GM23338 (cell line): ENCODE measurements around the gene PRUNE2. TPM values are rescaled to one million over a fixed set of nuclear protein-coding genes. Genes with fewer than 3 reads are reported as not detected.

Experiments used
- ATAC-seq: fragments of 200-7000 bp; cut with Tn5 transposase; 3 replicates; pipeline ENCODE4 v1.9.1; 2020
- DNase-seq: peaks from one replicate; pipeline ENCODE4 v3.0.0-alpha.2; 2015; ENCODE audit warnings: low spot score
- H2AFZ ChIP-seq: fragments of 200-600 bp; sonication (generic); 2 replicates; pipeline ENCODE4 v1.8.0; 2016; ENCODE audit warnings: antibody characterized with exemption, mild to moderate bottlenecking, moderate library complexity
- H3F3A ChIP-seq: fragments of 200-600 bp; sonication (generic); replicated peaks from 2 replicates; pipeline ENCODE4 v1.8.0; 2017; ENCODE audit warnings: antibody characterized with exemption, mixed run types, low read depth
- H3K27ac ChIP-seq: fragments of 200-600 bp; sonication (generic); 2 replicates; pipeline ENCODE4 v1.6.1; 2016; ENCODE audit warnings: low read depth
- H3K27me3 ChIP-seq: fragments of 200-600 bp; sonication (generic); 2 replicates; pipeline ENCODE4 v1.8.0; 2016; ENCODE audit warnings: mild to moderate bottlenecking, mixed run types, moderate library complexity; ENCODE audit not compliant: insufficient read depth
- H3K36me3 ChIP-seq: fragments of 200-600 bp; sonication (generic); 2 replicates; pipeline ENCODE4 v1.8.0; 2016; ENCODE audit warnings: mild to moderate bottlenecking; ENCODE audit not compliant: insufficient read depth
- H3K4me1 ChIP-seq: fragments of 200-600 bp; sonication (generic); 2 replicates; pipeline ENCODE4 v1.8.0; 2016; ENCODE audit warnings: mild to moderate bottlenecking, moderate library complexity; ENCODE audit not compliant: insufficient read depth
- H3K4me2 ChIP-seq: fragments of 200-600 bp; sonication (generic); 2 replicates; pipeline ENCODE4 v1.7.1; 2017; ENCODE audit warnings: mixed run types
- H3K4me3 ChIP-seq: fragments of 200-600 bp; sonication (generic); 2 replicates; pipeline ENCODE4 v1.6.1; 2016; ENCODE audit warnings: mixed run types
- H3K79me2 ChIP-seq: fragments of 200-600 bp; sonication (generic); replicated peaks from 2 replicates; pipeline ENCODE4 v1.8.0; 2017; ENCODE audit warnings: mild to moderate bottlenecking; ENCODE audit not compliant: insufficient read depth
- H3K9me2 ChIP-seq: fragments of 200-600 bp; sonication (generic); 2 replicates; pipeline ENCODE4 v1.8.0; 2017; ENCODE audit not compliant: insufficient read depth
- H4K20me1 ChIP-seq: fragments of 200-600 bp; sonication (generic); replicated peaks from 2 replicates; pipeline ENCODE4 v1.8.0; 2017; ENCODE audit warnings: mild to moderate bottlenecking; ENCODE audit not compliant: insufficient read depth
- H3K27ac Mint-ChIP-seq: 2 replicates; pipeline ENCODE4 v1.8.0; 2020; ENCODE audit warnings: inconsistent platforms, mild to moderate bottlenecking, moderate library complexity, mixed read lengths
- H3K27me3 Mint-ChIP-seq: 3 replicates; pipeline ENCODE4 v1.8.0; 2022; ENCODE audit warnings: low read depth, mild to moderate bottlenecking, moderate library complexity, mixed read lengths, inconsistent platforms; ENCODE audit not compliant: insufficient read depth, poor library complexity
- H3K36me3 Mint-ChIP-seq: 3 replicates; pipeline ENCODE4 v1.8.0; 2021; ENCODE audit warnings: low read depth, mild to moderate bottlenecking, inconsistent platforms, moderate library complexity, mixed read lengths
- H3K4me1 Mint-ChIP-seq: 3 replicates; pipeline ENCODE4 v1.8.0; 2020; ENCODE audit warnings: mild to moderate bottlenecking, inconsistent platforms, mixed read lengths
- H3K4me3 Mint-ChIP-seq: 3 replicates; pipeline ENCODE4 v1.8.0; 2021; ENCODE audit warnings: moderate library complexity, mild to moderate bottlenecking, inconsistent platforms, mixed read lengths
- H3K9me3 Mint-ChIP-seq: 3 replicates; pipeline ENCODE4 v1.8.0; 2020; ENCODE audit warnings: moderate library complexity, mild to moderate bottlenecking, inconsistent platforms, mixed read lengths
- CREB1 ChIP-seq: fragments of 250-450 bp; sonication (Bioruptor Pico); IDR thresholded peaks from 2 replicates; pipeline ENCODE4 v1.5.0; 2020; ENCODE audit warnings: low read depth, mild to moderate bottlenecking, moderate library complexity
- CTCF ChIP-seq, 2 experiments: fragments of 200-600 bp in 1 of 2; sonication (generic) in 1 of 2; conservative IDR thresholded peaks; 2 replicates each; pipeline versions ENCODE4 v1.5.1 to v1.6.1; 2016 to 2017; ENCODE audit warnings: antibody characterized with exemption in 2 of 2, low read depth in 2 of 2, mild to moderate bottlenecking in 2 of 2, moderate library complexity in 1 of 2
- ETS1 ChIP-seq: IDR thresholded peaks from 2 replicates; pipeline ENCODE4 v1.6.1; 2016; ENCODE audit warnings: antibody characterized with exemption
- EZH2 ChIP-seq: fragments of 200-600 bp; sonication (generic); IDR thresholded peaks from one replicate; pipeline ENCODE4 v1.8.0; 2017; ENCODE audit warnings: antibody characterized with exemption, mild to moderate bottlenecking, low read depth; ENCODE audit not compliant: unreplicated experiment
- EZH2phosphoT487 ChIP-seq: fragments of 200-600 bp; sonication (generic); IDR thresholded peaks from one replicate; pipeline ENCODE4 v1.8.1; 2018; ENCODE audit warnings: antibody characterized with exemption; ENCODE audit not compliant: unreplicated experiment
- JUNB ChIP-seq: IDR thresholded peaks from one replicate; pipeline ENCODE4 v1.6.1; 2016; ENCODE audit warnings: antibody characterized with exemption; ENCODE audit not compliant: unreplicated experiment
- NANOG ChIP-seq: IDR thresholded peaks from 2 replicates; pipeline ENCODE4 v1.6.1; 2016; ENCODE audit warnings: antibody characterized with exemption, borderline replicate concordance
- POLR2AphosphoS5 ChIP-seq: IDR thresholded peaks from 2 replicates; pipeline ENCODE4 v1.6.1; 2016; ENCODE audit warnings: antibody characterized with exemption, low read depth
- REST ChIP-seq: IDR thresholded peaks from one replicate; pipeline ENCODE4 v1.6.1; 2018; ENCODE audit warnings: antibody characterized with exemption; ENCODE audit not compliant: unreplicated experiment
- STAT1 ChIP-seq: IDR thresholded peaks from one replicate; pipeline ENCODE4 v1.6.1; 2016; ENCODE audit warnings: antibody characterized with exemption; ENCODE audit not compliant: unreplicated experiment
- ZNF114 ChIP-seq: fragments of 250-450 bp; sonication (Bioruptor Pico); IDR thresholded peaks from 2 replicates; pipeline ENCODE4 v1.5.0; 2020; ENCODE audit warnings: mild to moderate bottlenecking, moderate library complexity
- ZNF331 ChIP-seq: fragments of 250-450 bp; sonication (Bioruptor Pico); IDR thresholded peaks from 2 replicates; pipeline ENCODE4 v1.5.0; 2020; ENCODE audit warnings: low read depth, mild to moderate bottlenecking, moderate library complexity
- ZNF462 ChIP-seq: fragments of 250-450 bp; sonication (Bioruptor Pico); IDR thresholded peaks from 2 replicates; pipeline ENCODE4 v1.5.0; 2020; ENCODE audit warnings: mild to moderate bottlenecking, moderate library complexity
- polyA plus RNA-seq: library from polyadenylated mRNA; unstranded; fragments of >200 nt; fragmentation: Nextera tagmentation; extraction: Ambion mirVana; gene quantifications from 2 replicates; pipeline ENCODE4 v1.2.1, GENCODE V29; 2016
- total RNA-seq: library from RNA; depleted of rRNA; stranded (reverse); fragments of >200 nt; shearing (Covaris generic); gene quantifications from 2 replicates; pipeline ENCODE4 v1.2.3, GENCODE V29; 2014

PRUNE2 gene
- total and polyA plus RNA-seq, 2 experiments from 2014 or later = 10.6 to 26.5 TPM

GRCh38 chr9:76766126-76766525, 139.8 kb downstream of the PRUNE2 start:
- Mint-ChIP-seq H3K4me1 (no peaks in the 10 kb centered on the region), H3K9me3 (no peaks in the 10 kb centered on the region), H3K4me3 (no peak overlapping the region), H3K27ac (no peak overlapping the region), H3K36me3 (no peaks in the 10 kb centered on the region), H3K27me3 (no peaks in the 10 kb centered on the region)
- Histone ChIP-seq H3K9me2 (no peaks in the 10 kb centered on the region), H3K4me2 (no peak overlapping the region), H3K27ac (no peak overlapping the region), H3K4me1 (no peaks in the 10 kb centered on the region), H3K79me2 (no peaks in the 10 kb centered on the region), H3K27me3 (no peaks in the 10 kb centered on the region), H3F3A (no peaks in the 10 kb centered on the region), H2AFZ (no peak overlapping the region), H4K20me1 (no peaks in the 10 kb centered on the region), H3K36me3 (no peaks in the 10 kb centered on the region), H3K4me3 (no peak overlapping the region)
- DNase-seq (no peak), ATAC-seq (no peak)
- TF ChIP-seq CTCF (conservative IDR thresholded peaks at IDR 0.05; ENCODE audit: low read depth in 2 of 2) = no peak
- no peak for TF ChIP-seq NANOG
- no peak for TF ChIP-seq EZH2
- TF ChIP-seq REST = no peak
- no peak for TF ChIP-seq STAT1
- no peak for TF ChIP-seq ZNF462
- no peak for TF ChIP-seq POLR2AphosphoS5
- TF ChIP-seq ZNF331 (CRISPR knock-in tag) = no peak
- no peak for TF ChIP-seq JUNB
- TF ChIP-seq CREB1 (CRISPR knock-in tag) = no peak
- no peak for TF ChIP-seq EZH2phosphoT487
- no peak for TF ChIP-seq ZNF114 (CRISPR knock-in tag)
- TF ChIP-seq ETS1 = no peak
